Hepatocyte (in vitro differentiated cells): ENCODE data around the gene CDC20. TPM values are rescaled to one million over a fixed set of nuclear protein-coding genes. Genes with fewer than 3 reads are reported as not detected.

Experiments
- DNase-seq: peaks from one replicate; pipeline ENCODE4 v3.0.0-alpha.2; 2016; ENCODE audit warnings: low spot score
- H2AFZ ChIP-seq: fragments of 200-600 bp; sonication (generic); 2 replicates; pipeline ENCODE4 v1.6.0; 2016; ENCODE audit warnings: antibody characterized with exemption, mild to moderate bottlenecking
- H3K27ac ChIP-seq: fragments of 200-600 bp; sonication (generic); 2 replicates; pipeline ENCODE4 v1.5.1; 2016; ENCODE audit warnings: mild to moderate bottlenecking
- H3K27me3 ChIP-seq: fragments of 200-600 bp; sonication (generic); 2 replicates; pipeline ENCODE4 v1.6.1; 2016
- H3K36me3 ChIP-seq: fragments of 200-600 bp; sonication (generic); replicated peaks from 2 replicates; pipeline ENCODE4 v1.5.1; 2016; ENCODE audit warnings: low read depth; ENCODE audit not compliant: insufficient read depth
- H3K4me1 ChIP-seq: fragments of 200-600 bp; sonication (generic); 2 replicates; pipeline ENCODE4 v1.5.1; 2016; ENCODE audit warnings: mild to moderate bottlenecking, moderate library complexity; ENCODE audit not compliant: insufficient read depth
- H3K4me2 ChIP-seq: fragments of 200-600 bp; sonication (generic); 2 replicates; pipeline ENCODE4 v1.6.0; 2016
- H3K4me3 ChIP-seq: fragments of 200-600 bp; sonication (generic); 2 replicates; pipeline ENCODE4 v1.5.1; 2016; ENCODE audit warnings: mild to moderate bottlenecking
- H3K79me2 ChIP-seq: fragments of 200-600 bp; sonication (generic); 2 replicates; pipeline ENCODE4 v1.6.0; 2017; ENCODE audit warnings: mild to moderate bottlenecking
- H3K9me2 ChIP-seq: fragments of 200-600 bp; sonication (generic); replicated peaks from 2 replicates; pipeline ENCODE4 v1.6.0; 2017; ENCODE audit warnings: mild to moderate bottlenecking; ENCODE audit not compliant: insufficient read depth
- H3K9me3 ChIP-seq: fragments of 200-600 bp; sonication (generic); 2 replicates; pipeline ENCODE4 v1.5.1; 2016; ENCODE audit warnings: low read depth, mild to moderate bottlenecking
- H4K20me1 ChIP-seq: fragments of 200-600 bp; sonication (generic); 2 replicates; pipeline ENCODE4 v1.6.0; 2016; ENCODE audit warnings: mild to moderate bottlenecking; ENCODE audit not compliant: insufficient read depth, poor library complexity, severe bottlenecking
- CTCF ChIP-seq: fragments of 200-600 bp; sonication (generic); IDR thresholded peaks from 2 replicates; pipeline ENCODE4 v1.5.1; 2016; ENCODE audit warnings: antibody characterized with exemption, mild to moderate bottlenecking; ENCODE audit not compliant: poor library complexity
- EZH2 ChIP-seq: fragments of 200-600 bp; sonication (generic); IDR thresholded peaks from 2 replicates; pipeline ENCODE4 v1.6.1; 2016; ENCODE audit warnings: antibody characterized with exemption, mild to moderate bottlenecking, borderline replicate concordance
- EZH2phosphoT487 ChIP-seq: fragments of 200-600 bp; sonication (generic); IDR thresholded peaks from one replicate; pipeline ENCODE4 v1.6.1; 2018; ENCODE audit warnings: antibody characterized with exemption, mild to moderate bottlenecking, low read depth, moderate library complexity; ENCODE audit not compliant: unreplicated experiment, severe bottlenecking
- WGBS: methylation state at CpG from one replicate; pipeline ENCODE4 v1.1.6; 2016; ENCODE audit warnings: low lambda C conversion rate; ENCODE audit errors: missing lambda C conversion rate; 5-methylcytosine and 5-hydroxymethylcytosine counted together
- polyA plus RNA-seq: library from polyadenylated mRNA; unstranded; fragments of >200 nt; fragmentation: Nextera tagmentation; extraction: Ambion mirVana; gene quantifications from 2 replicates; pipeline ENCODE4 v1.2.1, GENCODE V29; 2016
- total RNA-seq: library from RNA; depleted of rRNA; stranded (reverse); fragments of >200 nt; gene quantifications from 2 replicates; pipeline ENCODE4 v1.2.3, GENCODE V29; 2014

Gene CDC20
- total and polyA plus RNA-seq, 2 experiments from 2014 or later, result 13.6 to 19.7 TPM

- H3K9me3 ChIP-seq, result no peaks in the 10 kb centered on the region
- no peak for DNase-seq
- no peaks in the 10 kb centered on the region for H3K36me3 ChIP-seq
- no peaks in the 10 kb centered on the region for H3K9me2 ChIP-seq
- H4K20me1 ChIP-seq, result no peaks in the 10 kb centered on the region
- no peak overlapping the region for H3K4me3 ChIP-seq
- H3K27ac ChIP-seq, result no peak overlapping the region
- no peak overlapping the region for H2AFZ ChIP-seq
- TF ChIP-seq EZH2 (no peak), CTCF (no peak), EZH2phosphoT487 (no peak)
- no peaks in the 10 kb centered on the region for H3K27me3 ChIP-seq
- no peaks in the 10 kb centered on the region for H3K4me1 ChIP-seq
- no peaks in the 10 kb centered on the region for H3K79me2 ChIP-seq
- WGBS, result 67% methylated on average over 3 of the region's 3 CpGs
- no peak overlapping the region for H3K4me2 ChIP-seq
These were observed 39.0 kb upstream of the CDC20 start for GRCh38 chr1:43319766-43320165.

- H3K4me3 ChIP-seq, result no peak overlapping the region
- H3K27ac ChIP-seq, result no peak overlapping the region
- H2AFZ ChIP-seq, result no peak overlapping the region
- TF ChIP-seq CTCF (no peak), EZH2 (no peak), EZH2phosphoT487 (no peak)
- no peaks in the 10 kb centered on the region for H3K9me2 ChIP-seq
- no peaks in the 10 kb centered on the region for H4K20me1 ChIP-seq
- H3K79me2 ChIP-seq, result no peaks in the 10 kb centered on the region
- WGBS, result 90% methylated on average over 16 of the region's 16 CpGs
- H3K27me3 ChIP-seq, result no peaks in the 10 kb centered on the region
- no peaks in the 10 kb centered on the region for H3K9me3 ChIP-seq
- DNase-seq, result no peak
- H3K4me2 ChIP-seq, result no peak overlapping the region
- no peaks in the 10 kb centered on the region for H3K36me3 ChIP-seq
- no peaks in the 10 kb centered on the region for H3K4me1 ChIP-seq
These were observed 37.4 kb upstream of the CDC20 start for GRCh38 chr1:43321331-43321891.

- Histone ChIP-seq H3K4me3 (no peak overlapping the region), H4K20me1 (no peaks in the 10 kb centered on the region), H3K4me1 (no peaks in the 10 kb centered on the region), H3K9me2 (no peaks in the 10 kb centered on the region), H3K79me2 (no peaks in the 10 kb centered on the region), H2AFZ (no peak overlapping the region), H3K27me3 (no peaks in the 10 kb centered on the region), H3K27ac (no peak overlapping the region), H3K4me2 (no peak overlapping the region), H3K36me3 (no peaks in the 10 kb centered on the region), H3K9me3 (no peaks in the 10 kb centered on the region)
- WGBS, result 97% methylated on average over 5 of the region's 5 CpGs
- TF ChIP-seq EZH2phosphoT487, result no peak
- no peak for TF ChIP-seq EZH2
- no peak for TF ChIP-seq CTCF
- no peak for DNase-seq
These were observed 36.3 kb upstream of the CDC20 start for GRCh38 chr1:43322506-43322905.

GRCh38 chr1:43324810-43325209, 34.0 kb upstream of the CDC20 start:
- no peaks in the 10 kb centered on the region for H3K9me2 ChIP-seq
- no peaks in the 10 kb centered on the region for H3K79me2 ChIP-seq
- WGBS, result 94% methylated on average over 1 of the region's 1 CpG
- no peak for DNase-seq
- H3K4me1 ChIP-seq, result no peaks in the 10 kb centered on the region
- no peak for TF ChIP-seq EZH2phosphoT487
- no peak for TF ChIP-seq CTCF
- no peak for TF ChIP-seq EZH2
- H3K9me3 ChIP-seq, result no peaks in the 10 kb centered on the region
- H3K27ac ChIP-seq, result no peak overlapping the region
- H3K4me3 ChIP-seq, result no peak overlapping the region
- H3K27me3 ChIP-seq, result no peaks in the 10 kb centered on the region
- H4K20me1 ChIP-seq, result no peaks in the 10 kb centered on the region
- H2AFZ ChIP-seq, result no peak overlapping the region
- H3K36me3 ChIP-seq, result no peaks in the 10 kb centered on the region
- no peak overlapping the region for H3K4me2 ChIP-seq
